ENCODE results near the gene CIITA.

CIITA gene

DNA sequence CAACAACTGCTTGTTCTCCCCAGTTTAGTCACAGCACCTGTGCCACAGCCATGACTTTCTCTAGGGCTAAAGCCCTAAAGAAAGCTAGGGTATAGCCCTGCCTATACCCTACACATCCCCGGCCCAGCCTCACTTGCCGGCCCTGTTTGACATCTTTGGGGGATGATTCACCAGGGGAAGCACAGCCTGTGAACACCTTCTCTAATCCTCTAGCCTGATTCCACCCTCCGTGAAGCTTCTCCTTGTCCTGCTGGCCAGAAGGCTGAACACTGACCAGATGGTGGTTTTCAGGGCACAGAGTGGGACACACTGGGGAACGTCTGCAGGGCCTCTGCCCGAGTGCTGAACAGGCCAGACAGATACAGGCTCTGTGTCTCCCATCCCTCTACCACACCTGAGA lies 73.4 kb downstream of the CIITA start:
- TF ChIP-seq Cebpa-rat (IDR thresholded peaks at IDR 0.05), result no peak
- Histone ChIP-seq H3K4me1 (peaks cover 66 to 82% (median 76%) of the 10 kb centered on the region in 10 experiments), H3K9me3 (replicated peaks in 1 of 11) (no peaks in the 10 kb centered on the region), H3K27ac (peak overlapping the region in 4 of 11 experiments; percentile 45 to 67 (median 58); a peak in 3 of 22 replicates), H3K36me3 (no peaks in the 10 kb centered on the region), H3K4me3 (no peak overlapping the region), H3K27me3 (no peaks in the 10 kb centered on the region), H3K4me2 (peak overlapping the region in 10 of 11 experiments; percentile 71 to 92 (median 78); a peak in 18 of 22 replicates), H4K20me1 (peaks cover 20 to 95% (median 77%) of the 10 kb centered on the region in 11 experiments), H3K9ac (peak overlapping the region in 3 of 11 experiments; percentile 11 to 46 (median 34); a peak in 3 of 22 replicates)

DNA sequence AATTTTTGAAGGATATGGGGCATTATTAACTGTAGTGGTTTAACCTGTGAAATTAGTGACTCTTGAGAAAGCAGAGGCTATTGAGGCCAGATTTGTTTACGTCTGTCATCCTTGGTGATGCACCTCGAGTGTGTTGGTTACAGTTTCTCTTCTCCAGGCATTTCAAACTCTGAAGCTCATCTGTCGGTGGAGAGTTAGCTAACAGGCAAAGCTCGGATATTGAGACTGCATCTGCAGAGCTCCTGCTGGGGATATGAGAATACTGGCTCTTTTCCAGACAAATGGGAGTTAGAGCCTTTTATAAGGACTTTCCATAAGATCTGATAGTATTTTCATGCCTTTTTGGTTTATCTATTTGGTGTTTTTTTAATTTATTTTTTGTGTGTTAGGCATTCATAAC lies 74.0 kb downstream of the CIITA start:
- TF ChIP-seq Cebpa-rat (IDR thresholded peaks at IDR 0.05), result no peak
- H3K4me1 ChIP-seq, result peaks cover 65 to 82% (median 76%) of the 10 kb centered on the region in 10 experiments
- H3K4me3 ChIP-seq, result no peak overlapping the region
- H3K9ac ChIP-seq, result 0 out of 22 replicates have a peak overlapping the region, but pooled peaks of 1 of the 11 experiments have one; percentile 11
- no peaks in the 10 kb centered on the region for H3K9me3 ChIP-seq (replicated peaks in 1 of 11)
- H3K4me2 ChIP-seq, result no peak overlapping the region
- H3K36me3 ChIP-seq, result no peaks in the 10 kb centered on the region
- no peaks in the 10 kb centered on the region for H3K27me3 ChIP-seq
- no peak overlapping the region for H3K27ac ChIP-seq
- peaks cover 24 to 95% (median 78%) of the 10 kb centered on the region in 11 experiments for H4K20me1 ChIP-seq

DNA sequence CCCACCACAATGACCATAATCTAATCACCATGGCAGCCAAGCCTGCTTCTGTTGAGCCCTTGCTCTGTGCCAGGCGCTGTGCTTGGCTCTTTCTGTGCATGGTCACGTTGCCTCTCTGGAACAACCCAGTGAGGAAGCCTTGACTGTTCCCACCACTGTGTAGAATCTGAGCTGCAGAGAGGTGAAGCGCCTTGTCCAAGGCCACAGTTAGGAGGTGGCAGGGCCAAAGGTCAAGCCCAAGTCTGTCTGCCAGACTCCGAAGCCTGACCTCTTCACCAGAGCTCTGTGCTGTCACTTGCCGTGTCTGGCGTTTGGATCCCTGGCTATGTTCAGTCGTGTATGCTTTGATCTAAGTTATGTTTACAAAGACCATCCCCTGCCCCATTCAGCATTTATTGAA lies 77.9 kb downstream of the CIITA start:
- Histone ChIP-seq H3K9ac (peak overlapping the region in 7 of 11 experiments; percentile 3 to 41 (median 25); a peak in 7 of 22 replicates), H3K27ac (peak overlapping the region in 2 of 11 experiments; percentile 12 to 35; a peak in 3 of 22 replicates), H3K27me3 (no peaks in the 10 kb centered on the region), H3K9me3 (replicated peaks in 1 of 11) (no peaks in the 10 kb centered on the region), H4K20me1 (peaks cover 46 to 87% (median 71%) of the 10 kb centered on the region in 11 experiments; a peak in 21 of 22 replicates), H3K4me3 (no peak overlapping the region), H3K36me3 (peaks cover 13 to 21% (median 19%) of the 10 kb centered on the region in 11 experiments; a peak in 19 of 22 replicates), H3K4me2 (peak overlapping the region; percentile 65 to 85 (median 80)), H3K4me1 (peaks cover 54 to 70% (median 67%) of the 10 kb centered on the region in 10 experiments)
- no peak for TF ChIP-seq Cebpa-rat (IDR thresholded peaks at IDR 0.05)

- Histone ChIP-seq H4K20me1 (peaks cover 26 to 91% (median 51%) of the 10 kb centered on the region in 11 experiments; a peak in 21 of 22 replicates), H3K4me1 (peaks cover 47 to 63% (median 55%) of the 10 kb centered on the region in 10 experiments), H3K27me3 (no peaks in the 10 kb centered on the region), H3K9ac (no peak overlapping the region), H3K36me3 (peaks cover 29 to 49% (median 39%) of the 10 kb centered on the region in 11 experiments), H3K4me2 (peak overlapping the region; percentile 3 to 55 (median 21); a peak in 14 of 22 replicates), H3K27ac (no peak overlapping the region), H3K4me3 (no peak overlapping the region), H3K9me3 (replicated peaks in 1 of 11) (no peaks in the 10 kb centered on the region)
- no peak for TF ChIP-seq Cebpa-rat (IDR thresholded peaks at IDR 0.05)
Measured at GRCh38 chr16:10957771-10958482, 80.9 kb downstream of the CIITA start.

DNA sequence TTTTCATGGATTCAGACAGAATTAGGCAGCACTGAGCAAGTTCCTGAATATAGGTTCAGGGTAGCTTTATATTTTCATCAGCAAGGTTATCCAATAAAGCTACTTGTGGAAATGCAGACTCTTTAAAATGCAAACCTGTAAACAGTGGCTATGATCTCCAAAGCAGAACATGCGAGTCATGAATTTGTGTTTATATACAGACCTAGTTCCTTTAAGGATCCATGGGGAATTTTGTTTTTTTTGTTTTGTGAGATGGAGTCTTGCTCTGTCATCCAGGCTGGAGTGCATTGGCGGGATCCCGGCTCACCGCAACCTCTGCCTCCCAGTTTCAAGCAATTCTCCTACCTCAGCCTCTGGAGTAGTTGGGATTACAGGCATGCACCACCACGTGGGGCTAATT lies 82.2 kb downstream of the CIITA start:
- Histone ChIP-seq H3K27ac (no peak overlapping the region), H3K4me1 (peaks cover 40 to 57% (median 44%) of the 10 kb centered on the region in 10 experiments)
- TF ChIP-seq Cebpa-rat (IDR thresholded peaks at IDR 0.05), result no peak

DNA sequence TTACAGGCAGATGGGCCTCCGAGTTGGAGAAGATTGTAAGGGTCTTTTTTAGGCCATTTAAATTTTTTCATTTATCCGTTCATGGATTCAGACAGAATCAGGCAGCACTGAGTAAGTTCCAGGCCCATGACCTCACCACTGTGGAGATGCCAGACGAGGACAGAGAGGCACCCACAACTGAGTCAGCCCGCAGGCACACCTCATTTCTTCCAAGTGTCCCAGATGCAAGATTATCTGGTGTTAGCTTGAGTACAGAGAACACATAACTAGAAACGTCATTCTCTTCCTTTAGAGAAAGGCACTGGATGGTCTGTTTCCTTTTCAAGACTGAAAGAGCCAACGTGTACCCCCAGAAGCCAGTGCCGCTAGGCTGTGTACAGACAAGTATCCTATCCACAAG lies 84.2 kb downstream of the CIITA start:
- Histone ChIP-seq H4K20me1 (peaks cover 17 to 92% (median 57%) of the 10 kb centered on the region in 11 experiments; a peak in 18 of 22 replicates), H3K27me3 (no peaks in the 10 kb centered on the region), H3K4me2 (no peak overlapping the region), H3K27ac (no peak overlapping the region; a peak in 1 of 22 replicates), H3K4me1 (peaks cover 26 to 57% (median 44%) of the 10 kb centered on the region in 10 experiments), H3K9me3 (replicated peaks in 1 of 11) (no peaks in the 10 kb centered on the region), H3K4me3 (no peak overlapping the region), H3K36me3 (peaks cover 49 to 76% (median 68%) of the 10 kb centered on the region in 11 experiments), H3K9ac (no peak overlapping the region)
- no peak for TF ChIP-seq Cebpa-rat (IDR thresholded peaks at IDR 0.05)

More for the DNA sequence above, 82.2 kb downstream of the CIITA start:
- Histone ChIP-seq H3K36me3 (peaks cover 39 to 59% (median 49%) of the 10 kb centered on the region in 11 experiments), H3K4me3 (no peak overlapping the region), H3K27me3 (no peaks in the 10 kb centered on the region), H3K4me2 (no peak overlapping the region), H3K9me3 (replicated peaks in 1 of 11) (no peaks in the 10 kb centered on the region), H3K9ac (no peak overlapping the region), H4K20me1 (peaks cover 27 to 92% (median 57%) of the 10 kb centered on the region in 11 experiments; a peak in 21 of 22 replicates)

DNA sequence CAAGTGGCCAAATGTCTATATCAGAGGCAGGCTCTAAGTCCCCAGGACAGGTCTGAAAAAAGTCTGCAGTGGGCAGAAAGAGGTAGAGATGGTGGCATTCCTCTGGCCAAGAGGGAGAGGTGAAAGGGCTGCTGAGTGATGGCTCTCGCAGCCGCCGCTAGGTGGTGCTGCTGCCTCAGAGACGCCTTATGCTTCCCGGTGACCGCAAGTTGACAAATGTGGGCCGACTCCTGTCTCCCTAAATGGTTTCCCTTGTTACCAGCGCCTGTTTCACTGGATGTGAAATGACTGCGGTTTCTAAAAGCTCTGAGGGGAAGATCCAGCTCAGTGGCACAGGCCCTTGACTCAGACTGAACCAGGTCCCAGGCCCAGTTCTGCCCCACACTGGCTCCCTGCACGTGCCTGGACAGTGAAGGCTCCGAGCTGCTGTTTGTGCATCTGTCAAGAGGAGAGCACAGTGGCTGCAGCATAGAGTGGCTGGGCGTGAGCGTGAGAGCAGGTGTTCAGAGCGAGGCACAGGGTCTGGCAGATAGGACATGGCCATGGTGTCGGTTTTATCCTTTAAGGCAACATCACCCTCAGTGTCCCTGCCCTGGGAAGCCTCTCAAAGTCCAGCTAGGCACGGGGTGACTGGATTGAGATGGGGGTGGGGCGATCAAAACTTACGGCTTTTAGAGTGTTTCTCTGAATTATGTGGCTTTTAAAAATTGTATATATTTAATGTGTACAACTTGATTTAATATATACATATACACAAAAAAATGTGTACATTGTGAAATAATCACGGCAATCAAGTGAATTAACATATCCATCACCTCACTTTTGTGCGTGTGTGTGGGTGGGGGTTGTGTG lies 87.3 kb downstream of the CIITA start:
- H3K4me2 ChIP-seq, result peak overlapping the region; percentile 47 to 70 (median 64)
- TF ChIP-seq Cebpa-rat (IDR thresholded peaks at IDR 0.05), result no peak
- H3K9ac ChIP-seq, result peak overlapping the region in 1 of 11 experiments; percentile 51; a peak in 3 of 22 replicates
- H3K9me3 ChIP-seq (replicated peaks in 1 of 11), result no peaks in the 10 kb centered on the region
- peak overlapping the region in 2 of 11 experiments; percentile 12 to 28; a peak in 2 of 22 replicates for H3K27ac ChIP-seq
- H4K20me1 ChIP-seq, result peaks cover 11 to 83% (median 54%) of the 10 kb centered on the region in 11 experiments; a peak in 18 of 22 replicates
- peaks cover 53 to 87% (median 68%) of the 10 kb centered on the region in 11 experiments for H3K36me3 ChIP-seq
- no peaks in the 10 kb centered on the region for H3K27me3 ChIP-seq
- no peak overlapping the region for H3K4me3 ChIP-seq
- H3K4me1 ChIP-seq, result peaks cover 14 to 39% (median 26%) of the 10 kb centered on the region in 10 experiments

DNA sequence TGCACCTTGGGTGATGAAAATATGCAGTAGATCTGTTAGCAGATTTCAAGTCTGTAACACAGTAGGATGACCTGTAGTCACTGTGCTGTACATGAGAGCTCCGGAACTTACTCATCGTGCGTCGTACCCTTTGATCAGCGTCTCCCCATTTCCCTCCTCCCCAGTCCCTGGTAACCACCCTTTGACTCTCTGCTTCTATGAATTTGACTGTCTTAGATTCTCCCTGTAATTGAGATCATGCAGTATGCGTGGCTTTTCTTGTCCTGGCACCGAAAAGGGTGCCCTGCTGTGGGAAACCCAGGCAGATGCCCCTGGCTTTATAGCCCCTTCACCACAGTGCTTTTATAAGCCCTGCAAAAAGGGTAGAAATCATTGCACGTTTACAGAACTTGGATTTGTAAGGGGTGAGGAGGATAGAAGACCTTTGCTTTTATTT lies 87.9 kb downstream of the CIITA start:
- H3K36me3 ChIP-seq, result peaks cover 55 to 86% (median 63%) of the 10 kb centered on the region in 11 experiments
- H3K27me3 ChIP-seq, result no peaks in the 10 kb centered on the region
- no peak for TF ChIP-seq Cebpa-rat (IDR thresholded peaks at IDR 0.05)
- peaks cover 20 to 46% (median 28%) of the 10 kb centered on the region in 10 experiments for H3K4me1 ChIP-seq
- peak overlapping the region in 2 of 11 experiments; percentile 24 to 59; a peak in 4 of 22 replicates for H3K9ac ChIP-seq
- H3K9me3 ChIP-seq (replicated peaks in 1 of 11), result no peaks in the 10 kb centered on the region
- peak overlapping the region in 2 of 11 experiments; percentile 41 to 47; a peak in 3 of 22 replicates for H3K27ac ChIP-seq
- peak overlapping the region in 9 of 11 experiments; percentile 6 to 70 (median 64); a peak in 16 of 22 replicates for H3K4me2 ChIP-seq
- H4K20me1 ChIP-seq, result peaks cover 11 to 77% (median 54%) of the 10 kb centered on the region in 11 experiments; a peak in 18 of 22 replicates
- no peak overlapping the region for H3K4me3 ChIP-seq

All from BLaER1 treated with 17β-estradiol and CSF1 and Interleukin-3, amounts not matched to agents 10 nM and 100 nM (cell line).